Stimulated activated CD4-positive, alpha-beta T cell treated with anti-CD3 and anti-CD28 coated beads, Interleukin-1b, Interleukin-23, amount 100 ng/mL, for 1 hour (primary cell): ENCODE measurements around the gene SNCAIP.

Source experiments
- DNase-seq, 2 donors: peaks; one replicate each; pipeline ENCODE4 v3.0.0-alpha.2; 2020; ENCODE audit warnings: low read depth in 2 of 2

The SNCAIP gene

GRCh38 chr5:122500245-122501088 lies 188.4 kb downstream of the SNCAIP start:
- DNase-seq: no peak

GRCh38 chr5:122501089-122501435 lies 189.0 kb downstream of the SNCAIP start:
- DNase-seq: no peak

GRCh38 chr5:122507045-122507444 lies 195.0 kb downstream of the SNCAIP start:
- no peak for DNase-seq

- DNase-seq: no peak
Measured at GRCh38 chr5:122507581-122507980, 195.5 kb downstream of the SNCAIP start.

- no peak for DNase-seq
Measured at GRCh38 chr5:122508623-122509022, 196.6 kb downstream of the SNCAIP start.
